GM18517 (cell line): Measurements from ENCODE around the gene TFF1.

Experiments used
- ATAC-seq: cut with Tn5 transposase; IDR thresholded peaks from one replicate; pipeline ENCODE4 v1.9.1; 2021; ENCODE audit warnings: mild to moderate bottlenecking, moderate library complexity; ENCODE audit not compliant: unreplicated experiment

TFF1 gene

DNA sequence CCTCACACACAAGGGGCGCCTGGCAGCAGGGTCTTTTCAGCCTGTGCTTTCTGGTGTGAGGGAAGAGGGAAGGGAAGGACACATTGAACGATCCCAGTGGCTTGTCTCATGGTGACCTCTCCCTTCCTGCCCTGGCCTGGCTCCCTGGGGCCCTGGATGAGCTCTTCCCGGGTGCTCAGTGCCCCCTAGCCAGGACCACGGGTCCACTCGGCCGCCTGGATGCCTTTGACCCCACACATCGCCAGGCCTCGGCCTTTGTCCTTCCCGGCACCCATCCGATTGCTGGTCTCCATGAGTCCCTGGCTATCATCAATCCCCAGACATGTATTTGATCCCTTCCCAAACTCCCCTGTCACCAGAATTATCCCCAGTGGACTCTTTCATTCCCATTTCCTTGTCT lies 45.1 kb downstream of the TFF1 start:
- no peak for ATAC-seq

DNA sequence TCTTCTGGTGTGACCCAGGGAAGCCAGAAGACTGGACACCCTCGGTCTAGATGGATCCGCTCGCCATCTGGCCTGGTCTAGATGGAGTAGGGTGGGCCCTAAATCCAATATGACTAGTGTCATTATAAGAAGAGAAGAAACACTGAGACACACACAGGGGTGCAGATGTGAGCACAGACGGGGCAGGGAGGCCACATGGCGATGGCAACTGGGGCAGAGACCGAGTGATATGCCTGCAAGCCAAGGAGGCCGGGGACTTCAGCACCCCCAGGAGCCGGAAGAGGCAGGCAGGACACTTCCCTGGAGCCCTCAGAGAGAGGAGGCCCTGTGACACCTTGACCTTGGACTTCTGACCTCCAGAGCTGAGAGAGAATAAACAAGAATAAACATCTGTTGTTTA lies 45.5 kb downstream of the TFF1 start:
- ATAC-seq, result no peak

DNA sequence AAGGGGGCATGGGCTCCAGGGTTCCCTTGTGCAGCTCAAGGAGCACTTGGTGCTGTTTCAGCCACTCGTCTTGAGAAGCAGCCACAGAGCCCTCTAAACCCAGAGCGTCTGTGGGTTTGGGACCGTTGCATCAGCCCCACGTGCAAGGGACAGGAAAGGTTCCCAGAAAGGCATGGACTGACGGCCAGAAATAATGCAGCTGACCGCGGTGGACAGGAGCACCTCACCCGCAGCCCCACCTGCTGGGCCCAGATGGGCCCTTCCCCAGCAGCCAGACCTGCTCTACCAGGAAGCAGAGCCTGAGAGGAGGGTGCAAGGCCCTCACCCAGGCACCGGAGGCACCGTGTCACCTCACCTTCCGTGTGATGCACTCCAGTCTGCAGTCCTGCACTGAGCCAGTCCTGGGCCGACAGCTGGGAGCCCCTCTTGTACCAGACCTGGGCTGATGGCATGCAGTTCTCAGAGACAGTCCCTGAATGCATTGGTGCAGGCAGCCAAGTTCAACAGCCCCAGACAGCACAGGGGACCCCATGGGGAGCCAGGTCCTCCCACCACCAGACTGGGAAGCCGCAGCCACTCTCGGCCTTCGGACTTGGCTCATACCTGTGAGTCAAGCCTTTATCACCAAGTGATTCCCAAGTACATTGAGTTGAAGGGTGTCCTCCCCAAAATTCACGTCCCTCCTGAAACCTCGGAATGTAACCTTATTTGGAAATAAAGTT lies 46.3 kb downstream of the TFF1 start:
- ATAC-seq, result no peak

- ATAC-seq, result no peak
Measured at GRCh38 chr21:42319376-42319775, 47.0 kb downstream of the TFF1 start.

DNA sequence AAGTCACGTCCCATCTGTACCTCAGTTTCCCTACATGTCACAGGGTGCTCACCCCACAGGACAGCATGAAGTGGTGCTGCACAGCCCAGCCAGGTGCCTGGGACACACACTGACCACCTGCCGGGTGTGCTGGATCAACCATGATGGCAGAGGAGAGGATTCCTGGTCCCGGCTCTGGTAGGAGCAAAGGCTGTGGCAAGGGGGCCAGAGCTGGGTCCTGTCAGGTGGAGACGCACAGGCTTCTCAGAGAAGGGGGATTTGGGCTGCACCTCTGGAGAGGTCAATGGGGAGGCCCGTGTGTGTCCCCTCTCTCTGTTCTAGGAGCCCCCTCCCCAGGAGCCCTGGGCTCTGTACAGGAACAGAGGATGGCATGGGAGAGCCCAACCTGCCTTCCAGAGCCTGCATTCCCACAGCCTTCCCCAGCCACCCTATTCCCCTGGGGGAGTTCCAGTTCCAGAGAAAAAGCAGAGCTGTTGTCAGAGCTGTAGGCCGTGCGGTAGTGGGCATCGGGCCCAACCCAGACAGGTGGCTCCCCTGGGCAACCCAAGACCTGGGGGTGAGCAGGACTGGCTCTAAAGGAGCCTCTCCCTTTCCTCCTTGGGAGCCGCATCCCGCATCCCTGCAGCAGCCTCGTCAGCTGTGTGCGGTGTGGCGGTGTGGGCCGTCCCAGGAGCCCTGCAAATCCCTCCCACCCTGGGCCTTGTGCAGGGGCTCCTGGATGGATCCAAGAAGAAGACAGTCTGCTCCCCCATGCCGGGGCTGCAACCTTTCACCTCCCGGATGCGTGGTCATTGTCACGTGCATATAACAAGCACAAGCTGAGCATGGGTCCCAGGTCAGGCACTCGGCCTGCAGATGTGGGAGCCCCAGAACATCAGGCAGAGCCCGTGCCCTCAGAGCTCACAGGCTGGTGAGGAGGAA lies 48.2 kb downstream of the TFF1 start:
- ATAC-seq, result no peak

- no peak for ATAC-seq
Measured at GRCh38 chr21:42317341-42317741, 49.0 kb downstream of the TFF1 start.

- no peak for ATAC-seq
Measured at GRCh38 chr21:42316891-42317290, 49.4 kb downstream of the TFF1 start.

DNA sequence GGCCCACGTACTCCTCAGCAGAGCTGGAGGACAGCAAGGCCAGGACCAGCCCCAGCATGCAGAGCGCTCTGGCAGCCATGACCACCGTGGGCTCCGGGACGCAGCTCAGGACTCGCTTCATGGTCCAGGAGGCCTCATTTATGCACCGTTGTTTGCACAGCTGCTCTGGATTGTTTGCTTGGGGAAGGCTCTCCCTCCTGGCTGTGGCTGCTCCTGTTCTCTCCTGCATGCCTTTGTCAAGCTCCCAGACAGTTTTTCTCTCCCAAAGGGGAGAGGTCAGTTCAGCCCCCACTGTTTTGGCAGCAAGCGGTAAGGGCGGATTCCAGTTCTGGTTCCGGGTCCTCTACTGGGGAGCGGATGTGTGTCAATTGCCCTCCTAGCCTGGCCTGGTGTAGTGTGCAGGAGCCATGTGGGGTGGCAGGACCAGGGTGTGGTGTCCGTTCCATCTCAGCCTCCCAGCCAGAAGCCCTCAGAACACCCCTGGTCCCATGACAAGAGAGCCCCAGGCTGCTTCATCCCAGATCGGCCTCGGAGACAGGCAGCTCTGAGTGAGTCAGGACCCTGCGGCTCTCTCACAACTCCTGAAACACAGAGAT lies 50.9 kb downstream of the TFF1 start, which contains the start of gene TFF3:
Gene TFF3, minus strand, starts transcription at position 114 of the 596 bp plus-strand sequence. Its CDS starts 35 bp downstream, at position 79.
- no peak for ATAC-seq

GRCh38 chr21:42314616-42315295 lies 51.6 kb downstream of the TFF1 start:
- ATAC-seq, result no peak

GRCh38 chr21:42313501-42313969 lies 52.8 kb downstream of the TFF1 start:
- no peak for ATAC-seq

DNA sequence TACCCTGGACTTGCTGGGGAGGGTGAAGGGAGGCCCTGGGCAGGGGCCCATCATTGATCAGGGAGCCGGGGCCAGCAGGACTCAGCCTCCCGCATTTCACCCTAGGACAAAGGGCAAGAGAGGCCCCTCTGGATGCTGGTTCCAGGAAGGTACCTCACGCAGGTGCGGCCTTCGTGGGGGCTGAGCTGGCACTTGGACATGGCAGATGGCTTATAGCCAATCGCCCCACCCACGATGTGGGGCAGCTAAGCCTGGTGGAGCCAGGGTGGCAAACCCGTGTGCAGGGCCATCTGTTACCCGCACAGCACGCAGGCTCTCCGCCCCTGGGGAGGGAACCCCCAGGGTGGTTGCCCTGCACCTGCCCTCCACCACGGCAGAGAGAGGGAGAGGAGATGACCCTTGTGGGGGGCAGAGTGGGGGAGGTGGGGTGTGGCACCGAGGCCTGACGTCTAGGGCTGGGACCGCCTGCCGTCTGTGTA lies 53.7 kb downstream of the TFF1 start:
- no peak for ATAC-seq
